Adrenal gland (tissue), 5 donors: ENCODE results near the gene CALHM5.

Experiments
- POLR2A ChIP-seq, 2 donors: fragments of 450-650 bp; IDR thresholded peaks; one replicate each; pipeline ENCODE4 v1.6.1; 2017; ENCODE audit warnings: antibody characterized with exemption in 2 of 2, mild to moderate bottlenecking in 2 of 2, moderate library complexity in 1 of 2
- TF ChIP-seq, protein P1 (sequence below), 6 experiments: fragments of 450-650 bp in 4 of 6; fragments of 200-600 bp in 2 of 6; sonication (generic) in 1 of 6; IDR thresholded peaks; 1 replicate in 5 of 6; 2 replicates in 1 of 6; pipeline versions ENCODE4 v1.5.1 to v1.8.0; 2016 to 2021; ENCODE audit warnings: antibody characterized with exemption in 6 of 6, mild to moderate bottlenecking in 2 of 6, moderate library complexity in 1 of 6
- donor health status: DM: no; HTN: no; CAD: no.

DNA sequence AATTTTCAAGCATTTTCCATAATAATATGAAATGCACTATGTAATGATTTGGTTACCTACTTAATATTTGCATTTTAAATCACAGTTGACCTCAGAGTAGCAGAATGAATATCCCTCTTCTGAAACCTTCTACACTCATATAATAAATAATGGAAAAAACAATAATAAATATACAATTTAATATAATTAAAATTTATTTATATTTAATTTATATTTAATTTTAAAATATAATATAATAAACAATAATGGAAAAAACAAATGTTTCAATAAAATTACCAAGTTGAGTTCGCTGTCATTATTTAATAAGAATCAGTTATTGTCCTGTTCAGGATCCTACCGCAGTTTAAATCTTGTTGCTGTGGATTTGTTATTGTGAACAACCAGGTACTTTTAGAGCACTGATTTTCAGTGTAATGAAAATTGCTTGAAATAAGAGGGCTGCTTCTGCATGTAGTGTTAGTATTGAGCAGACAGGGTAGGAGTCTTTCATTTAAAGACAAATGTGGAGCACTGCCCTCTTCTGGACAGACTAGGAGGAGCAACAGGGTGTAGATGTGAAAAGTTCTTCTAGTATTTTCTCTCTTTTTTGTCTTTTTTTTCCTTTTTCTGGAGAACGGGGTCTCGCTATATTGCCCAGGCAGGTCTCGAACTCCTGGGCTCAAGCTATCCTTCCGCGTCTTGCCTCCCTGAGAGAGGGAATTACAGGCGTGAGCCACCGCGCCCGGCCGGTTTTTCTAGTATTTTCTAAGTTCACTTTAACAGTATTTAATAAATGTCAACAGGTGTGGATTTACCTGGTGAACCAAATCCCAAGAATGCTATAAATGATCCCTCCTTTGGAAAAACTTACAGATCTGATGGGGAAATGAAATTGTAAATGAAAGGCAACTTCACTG lies 20.5 kb downstream of the CALHM5 start:
- TF ChIP-seq, protein P1, sequence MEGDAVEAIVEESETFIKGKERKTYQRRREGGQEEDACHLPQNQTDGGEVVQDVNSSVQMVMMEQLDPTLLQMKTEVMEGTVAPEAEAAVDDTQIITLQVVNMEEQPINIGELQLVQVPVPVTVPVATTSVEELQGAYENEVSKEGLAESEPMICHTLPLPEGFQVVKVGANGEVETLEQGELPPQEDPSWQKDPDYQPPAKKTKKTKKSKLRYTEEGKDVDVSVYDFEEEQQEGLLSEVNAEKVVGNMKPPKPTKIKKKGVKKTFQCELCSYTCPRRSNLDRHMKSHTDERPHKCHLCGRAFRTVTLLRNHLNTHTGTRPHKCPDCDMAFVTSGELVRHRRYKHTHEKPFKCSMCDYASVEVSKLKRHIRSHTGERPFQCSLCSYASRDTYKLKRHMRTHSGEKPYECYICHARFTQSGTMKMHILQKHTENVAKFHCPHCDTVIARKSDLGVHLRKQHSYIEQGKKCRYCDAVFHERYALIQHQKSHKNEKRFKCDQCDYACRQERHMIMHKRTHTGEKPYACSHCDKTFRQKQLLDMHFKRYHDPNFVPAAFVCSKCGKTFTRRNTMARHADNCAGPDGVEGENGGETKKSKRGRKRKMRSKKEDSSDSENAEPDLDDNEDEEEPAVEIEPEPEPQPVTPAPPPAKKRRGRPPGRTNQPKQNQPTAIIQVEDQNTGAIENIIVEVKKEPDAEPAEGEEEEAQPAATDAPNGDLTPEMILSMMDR (IDR thresholded peaks at IDR 0.05): peak; percentile 75 to 94 (median 84)
- TF ChIP-seq POLR2A (IDR thresholded peaks at IDR 0.05): no peak
